GM18951 (cell line): Measurements from ENCODE around the gene KRT2.
"Not testable (repeated sequence)": the region's sequence is repeated elsewhere in the genome, so short reads cannot be mapped to it uniquely, and the experiment has no call there.

Experiments
- POLR2A ChIP-seq: IDR thresholded peaks from 4 replicates; pipeline ENCODE4 v1.6.1; 2011; ENCODE audit warnings: mild to moderate bottlenecking; ENCODE audit not compliant: insufficient read length, insufficient read depth; ENCODE audit errors: extremely low read depth
- in situ Hi-C: fragments of 300-500 bp; cut with MboI; formaldehyde crosslinking; loops from one replicate; pipeline ENCODE4 v1.12.0; 2022; ENCODE audit warnings: low sequenced_read_pairs, mixed read lengths, inconsistent platforms; ENCODE audit not compliant: unreplicated experiment

The KRT2 gene

DNA sequence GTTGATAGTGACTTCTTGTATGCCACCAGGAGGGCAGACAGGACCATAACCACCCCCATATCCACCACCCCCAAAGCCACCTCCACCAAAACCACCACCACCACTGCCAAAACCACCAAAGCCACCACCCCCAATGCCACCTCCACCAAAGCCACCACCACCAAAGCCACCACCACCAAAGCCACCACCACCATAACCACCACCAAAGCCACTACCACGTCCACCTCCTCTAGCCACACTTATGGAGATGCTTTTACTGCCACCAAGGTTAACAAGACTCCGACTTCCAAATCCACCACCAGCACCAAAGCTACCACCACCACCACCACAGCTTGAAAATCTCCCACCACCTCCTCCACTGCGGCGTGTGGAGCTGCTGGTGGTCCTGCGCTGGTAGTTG is 27.9 kb upstream of the KRT2 start:
- in situ Hi-C loops = no loop called here

DNA sequence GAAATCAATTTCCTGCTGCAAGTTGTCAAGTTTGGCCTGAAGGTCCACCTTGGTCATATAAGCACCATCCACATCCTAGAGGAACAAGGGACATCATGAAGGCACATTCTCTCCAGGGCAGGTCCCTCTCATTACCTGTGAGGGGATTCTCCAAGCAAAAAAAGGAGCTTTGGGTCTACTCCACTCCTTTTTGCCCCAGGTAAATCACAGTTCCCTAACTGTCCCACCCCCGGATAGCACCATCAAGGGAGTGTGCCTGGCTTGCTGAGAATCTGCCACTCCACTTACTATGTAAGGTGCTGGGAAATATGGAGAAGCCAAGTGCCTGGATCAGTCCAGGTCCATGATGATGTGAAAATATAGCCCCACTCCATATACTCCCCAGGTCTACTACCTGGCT is 25.7 kb upstream of the KRT2 start:
- no peak for TF ChIP-seq POLR2A
- in situ Hi-C loops = no loop called here

More for the DNA sequence above, 27.9 kb upstream of the KRT2 start:
- no peak for TF ChIP-seq POLR2A

DNA sequence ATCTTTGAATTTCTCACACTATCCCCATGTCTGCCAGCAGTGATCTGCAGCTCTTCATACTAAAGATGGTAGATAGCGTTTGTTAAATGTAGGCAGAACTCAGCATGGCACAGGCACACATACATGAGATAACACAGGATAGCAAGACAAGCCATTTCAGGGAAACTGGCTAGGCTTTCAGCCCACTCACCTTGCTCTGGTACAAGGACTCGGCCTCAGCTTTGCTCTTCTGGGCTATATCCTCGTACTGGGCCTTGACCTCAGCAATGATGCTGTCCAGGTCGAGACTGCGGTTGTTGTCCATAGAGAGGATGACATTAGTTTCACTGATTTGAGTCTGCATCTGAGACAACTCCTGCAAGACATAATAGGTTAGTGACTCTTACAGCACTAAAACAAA is 25.1 kb upstream of the KRT2 start:
- in situ Hi-C loops = no loop called here

DNA sequence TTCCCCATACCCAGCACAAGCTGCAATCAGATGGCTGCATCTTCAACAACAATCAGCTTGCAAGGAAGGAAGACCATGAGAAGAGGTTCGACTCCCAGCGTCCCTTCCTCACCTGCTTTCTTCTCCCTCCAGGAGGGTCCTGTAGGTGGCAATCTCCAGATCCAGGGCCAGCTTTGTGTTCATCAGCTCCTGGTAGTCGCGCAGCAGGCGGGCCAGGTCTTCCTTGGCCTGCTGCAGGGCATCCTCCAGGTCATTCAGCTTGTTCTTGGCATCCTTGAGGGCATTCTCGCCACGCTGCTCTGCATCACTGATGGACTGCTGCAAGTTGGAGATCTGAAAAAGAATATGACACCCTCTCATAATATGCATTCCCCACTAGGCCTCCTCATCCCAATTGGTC is 24.2 kb upstream of the KRT2 start:
- no peak for TF ChIP-seq POLR2A
- in situ Hi-C loops = no loop called here

More for the DNA sequence above, 25.1 kb upstream of the KRT2 start:
- TF ChIP-seq POLR2A = no peak

DNA sequence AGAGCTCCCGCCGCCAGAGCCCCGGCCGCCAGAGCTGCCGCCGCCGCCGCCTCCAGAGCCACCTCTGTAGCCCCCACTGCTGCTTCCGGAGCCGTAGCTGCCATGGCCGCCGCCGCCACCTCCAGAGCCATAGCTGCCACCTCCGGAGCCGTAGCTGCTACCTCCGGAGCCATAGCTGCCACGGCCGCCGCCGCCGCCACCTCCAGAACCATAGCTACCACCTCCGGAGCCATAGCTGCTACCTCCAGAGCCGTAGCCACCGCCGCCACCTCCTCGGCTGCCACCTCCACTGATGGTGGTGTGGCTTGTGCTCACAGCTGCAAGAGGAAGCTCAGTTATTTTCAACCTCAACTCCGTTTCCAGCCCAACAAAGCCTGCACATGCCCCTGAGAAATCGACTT is 23.3 kb upstream of the KRT2 start:
- in situ Hi-C loops = no loop called here
- no peak for TF ChIP-seq POLR2A

DNA sequence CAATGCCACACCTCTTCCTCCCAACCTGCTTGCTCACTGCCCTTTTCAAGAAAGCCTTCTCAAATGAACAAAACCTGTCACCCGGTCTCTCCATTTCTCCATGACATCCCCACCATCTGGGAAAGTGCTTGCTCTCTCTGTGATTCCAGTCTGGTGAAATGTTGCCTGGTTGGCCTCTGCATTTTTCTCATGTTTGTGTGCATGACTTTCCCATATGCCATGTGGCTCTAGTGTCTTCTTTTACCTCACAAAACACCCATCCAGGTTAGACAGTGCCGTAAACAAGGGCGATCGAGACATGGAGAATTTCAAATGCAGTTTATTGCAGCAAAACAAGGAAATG is 22.4 kb upstream of the KRT2 start:
- in situ Hi-C loops = no loop called here
- TF ChIP-seq POLR2A = no peak

DNA sequence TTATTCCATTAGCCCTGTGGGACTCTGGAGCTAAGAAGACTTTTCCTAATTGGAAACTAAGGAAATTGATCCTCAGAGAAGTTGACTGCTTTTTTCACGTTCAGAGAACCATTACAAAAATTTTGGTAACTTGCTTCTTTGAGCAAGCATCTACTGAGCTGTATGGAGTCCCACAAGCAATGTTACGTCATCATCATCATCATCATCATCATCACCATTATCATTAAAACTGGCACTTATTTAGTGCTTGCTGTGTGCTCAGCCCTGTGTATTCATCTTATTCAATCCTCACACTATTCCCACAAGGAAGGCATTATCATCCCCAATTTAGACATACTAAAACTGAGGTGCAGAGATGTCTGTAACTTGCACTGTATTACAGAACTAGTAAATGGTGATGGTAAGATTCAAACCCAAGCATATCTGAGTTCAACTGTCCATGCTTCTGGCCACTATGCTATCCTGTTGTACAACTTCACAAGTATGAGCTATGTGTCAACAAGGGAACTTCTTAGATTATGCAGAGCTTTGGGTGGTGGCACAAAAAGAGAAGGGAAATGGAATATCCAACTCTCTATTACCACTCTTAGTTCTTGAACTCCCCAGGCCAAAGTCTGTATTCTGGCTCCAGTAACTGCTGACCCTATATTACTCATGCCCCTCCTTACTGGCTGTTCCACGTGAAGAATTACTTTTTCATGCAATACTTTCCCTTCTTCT is 21.9 kb upstream of the KRT2 start:
- no peak for TF ChIP-seq POLR2A
- in situ Hi-C loops = no loop called here

DNA sequence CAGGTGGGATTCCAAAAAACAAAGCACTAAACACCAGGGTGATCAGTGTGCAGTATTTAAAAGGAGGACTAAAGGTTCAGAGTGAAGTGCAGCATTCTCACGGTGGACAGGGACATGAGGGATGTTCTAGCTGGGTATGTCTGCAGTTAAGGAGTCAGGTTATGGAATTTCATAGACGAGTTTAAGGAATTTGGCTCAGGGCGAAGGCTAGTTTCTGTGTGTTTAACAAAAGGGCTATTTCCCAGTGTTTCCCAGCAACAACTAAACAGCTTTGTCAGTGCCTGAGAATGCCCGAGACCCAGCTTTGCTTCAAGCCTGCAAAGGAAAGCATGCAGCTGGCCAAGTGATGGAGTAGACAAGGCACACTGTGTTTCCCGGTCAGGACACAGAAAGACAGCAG is 21.2 kb upstream of the KRT2 start:
- in situ Hi-C loops = no loop called here
- no peak for TF ChIP-seq POLR2A

DNA sequence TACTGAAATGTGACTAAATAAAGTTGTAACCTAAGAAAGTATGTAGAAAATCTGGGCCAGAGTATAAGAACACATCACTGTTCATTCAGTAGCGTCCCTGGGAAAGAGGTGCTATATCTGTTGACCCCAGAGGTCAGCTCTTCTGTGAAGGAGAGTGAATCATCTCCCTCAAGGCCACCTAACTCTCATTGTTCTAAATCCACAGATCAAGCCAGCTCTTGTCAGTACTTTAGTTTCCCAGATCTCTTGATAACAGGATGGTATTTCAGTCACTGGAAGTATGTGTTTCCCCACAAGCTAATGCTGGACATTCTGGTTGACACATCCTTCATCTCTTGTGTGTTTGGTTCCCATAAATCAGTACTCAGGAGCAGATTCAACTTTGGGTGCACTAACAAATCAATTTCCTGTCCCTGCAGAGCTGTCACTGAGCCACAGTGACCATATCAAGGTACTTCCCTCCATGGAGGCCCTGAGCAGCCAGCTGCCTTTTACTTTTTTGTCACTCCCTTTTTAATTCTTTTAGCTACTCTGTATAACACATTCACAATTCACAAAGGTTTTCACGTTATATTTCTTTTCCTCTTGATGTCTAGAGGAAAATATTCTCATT is 20.4 kb upstream of the KRT2 start:
- in situ Hi-C loops = no loop called here
- TF ChIP-seq POLR2A = no peak

DNA sequence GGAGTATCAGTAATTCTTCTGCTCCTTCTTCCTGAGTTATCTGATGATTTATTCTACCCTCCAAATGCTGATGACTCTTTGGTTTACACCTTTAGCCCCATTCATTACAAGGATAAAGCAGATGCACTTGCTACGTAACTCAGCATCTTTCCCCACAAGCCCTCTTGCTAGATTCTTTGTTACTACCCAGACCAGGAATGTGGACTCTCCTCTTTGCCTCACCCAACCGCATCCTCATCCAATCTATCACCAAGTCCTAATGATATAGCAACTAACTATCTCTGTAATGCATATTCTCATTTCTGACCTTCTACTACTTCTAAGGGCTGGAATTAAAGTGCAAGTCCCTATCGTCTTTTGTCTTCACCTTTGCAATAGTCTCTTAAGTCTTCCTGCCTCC is 18.9 kb upstream of the KRT2 start:
- in situ Hi-C loops = no loop called here
- no peak for TF ChIP-seq POLR2A

DNA sequence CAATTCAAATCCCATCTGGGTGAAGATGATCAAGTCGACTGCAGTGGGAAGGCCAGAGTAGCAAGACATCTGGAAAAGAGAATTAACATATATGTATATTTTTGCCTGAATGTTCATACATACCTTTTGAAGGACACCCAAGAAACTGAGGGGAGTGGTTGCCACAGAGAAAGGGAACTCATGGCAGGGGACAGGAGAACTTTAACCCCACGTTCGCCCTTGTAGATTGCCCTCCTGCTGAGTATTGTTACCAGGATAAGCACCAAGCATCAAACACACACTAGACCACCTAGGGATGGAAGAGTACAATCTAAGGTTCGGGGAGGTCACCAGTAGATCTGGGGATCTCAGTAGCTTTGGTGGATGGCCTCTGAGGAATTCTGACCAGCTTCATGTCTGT is 18.5 kb upstream of the KRT2 start:
- in situ Hi-C loops = no loop called here
- no peak for TF ChIP-seq POLR2A

DNA sequence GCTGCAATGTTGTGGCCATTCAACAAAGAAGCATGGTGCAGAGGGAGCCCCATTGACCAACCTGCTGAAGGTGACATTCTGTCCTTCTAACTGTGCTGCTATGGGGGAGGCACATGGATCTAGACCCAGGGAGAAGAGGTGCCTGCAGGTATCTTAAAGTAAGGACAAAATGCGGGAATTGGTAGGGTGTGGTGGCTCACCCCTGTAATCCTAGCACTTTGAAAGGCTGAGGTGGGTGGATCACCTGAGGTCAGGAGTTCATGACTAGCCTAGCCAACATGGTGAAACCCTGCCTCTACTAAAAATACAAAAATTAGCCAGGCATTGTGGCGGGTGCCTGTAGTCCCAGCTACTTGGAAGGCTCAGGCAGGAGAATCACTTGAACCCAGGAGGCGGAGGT is 17.9 kb upstream of the KRT2 start:
- in situ Hi-C loops = not testable (repeated sequence)

DNA sequence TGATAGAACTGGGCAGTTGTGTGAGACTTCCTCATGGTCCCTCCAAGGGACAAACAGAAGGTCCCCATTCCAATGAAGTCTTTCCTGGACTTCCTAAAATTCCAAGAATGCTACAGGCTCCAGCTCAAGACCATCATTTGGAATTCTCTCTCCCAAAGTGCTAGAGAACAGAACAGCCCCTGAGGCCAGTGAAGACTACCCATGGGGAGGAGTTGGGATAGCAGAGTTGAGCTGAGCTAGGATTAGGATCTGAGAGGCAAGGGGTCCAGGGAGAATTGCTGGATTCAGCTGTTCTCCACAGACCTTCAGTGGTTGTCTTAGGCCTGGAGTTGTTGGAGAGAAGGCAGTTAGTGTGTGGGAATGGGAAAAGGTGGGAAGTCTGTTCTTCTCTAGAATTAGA is 17.4 kb upstream of the KRT2 start:
- in situ Hi-C loops = no loop called here

DNA sequence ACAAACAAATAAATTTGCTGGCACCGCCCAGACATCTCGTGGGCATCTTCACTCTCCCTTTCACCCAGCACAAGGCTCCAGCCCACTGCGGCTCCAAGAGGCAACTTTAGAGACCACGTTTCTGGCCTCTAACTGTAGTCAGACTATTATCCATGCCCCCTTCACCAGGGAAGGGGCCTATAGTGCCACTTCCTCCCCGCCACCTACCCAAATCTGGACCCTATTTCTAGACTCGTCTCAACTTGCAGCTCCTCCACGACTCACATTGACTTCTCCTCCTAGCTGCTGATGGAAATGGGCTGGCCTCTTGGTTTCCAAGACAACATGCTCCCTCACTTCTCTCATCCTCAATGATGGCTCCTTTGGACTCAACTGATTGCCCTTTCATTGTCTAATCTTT is 15.9 kb upstream of the KRT2 start:
- in situ Hi-C loops = no loop called here
- no peak for TF ChIP-seq POLR2A

More for the DNA sequence above, 17.4 kb upstream of the KRT2 start:
- TF ChIP-seq POLR2A = no peak
